Measurements from ENCODE around the gene ACAD11. TPM values are rescaled to one million over a fixed set of nuclear protein-coding genes. Genes with fewer than 3 reads are reported as not detected.

Gene ACAD11
- total RNA-seq, 1 experiment from 2014 or later = 12.6 TPM

- TF ChIP-seq ZNF274 (IDR thresholded peaks at IDR 0.05; ENCODE audit: low read depth, low read length) (no peak), FOSL1 (IDR thresholded peaks at IDR 0.05; ENCODE audit: low read depth) (no peak), CTCF (IDR thresholded peaks at IDR 0.05 in 2 of 3, conservative IDR thresholded peaks at IDR 0.05 in 1 of 3; ENCODE audit: borderline replicate concordance in 1 of 3, insufficient read depth in 1 of 3, low read depth in 2 of 3, low read length in 2 of 3) (no peak), SP1 (IDR thresholded peaks at IDR 0.05; ENCODE audit: low read depth) (no peak), ZFX (IDR thresholded peaks at IDR 0.05) (no peak), RAD21 (IDR thresholded peaks at IDR 0.05; ENCODE audit: low read depth) (no peak), EGR1 (IDR thresholded peaks at IDR 0.05; ENCODE audit: low read depth) (no peak)
These were observed 15.8 kb upstream of the ACAD11 start (continued) for GRCh38 chr3:132675408-132675807.

- no TSS peak for BruUV-seq (replicated peaks)
- intact Hi-C loops (cut with micrococcal nuclease) = no loop called here
- ATAC-seq = no peak
- no peak for TF ChIP-seq POLR2A (IDR thresholded peaks at IDR 0.05; ENCODE audit: borderline replicate concordance, extremely low read depth, insufficient read depth, insufficient read length)
- no peak for TF ChIP-seq EZH2phosphoT487 (IDR thresholded peaks at IDR 0.05; ENCODE audit: borderline replicate concordance)
- TF ChIP-seq ZBTB33 (IDR thresholded peaks at IDR 0.05; ENCODE audit: extremely low read depth, insufficient replicate concordance, low read length) = no peak
- no peak for TF ChIP-seq SP1 (IDR thresholded peaks at IDR 0.05; ENCODE audit: low read depth)
- TF ChIP-seq REST (IDR thresholded peaks at IDR 0.05; ENCODE audit: low read depth) = no peak
- TF ChIP-seq MAX (IDR thresholded peaks at IDR 0.05) = no peak
- no peak for TF ChIP-seq ZFX (IDR thresholded peaks at IDR 0.05)
- TF ChIP-seq ATF3 (IDR thresholded peaks at IDR 0.05) = no peak
- TF ChIP-seq CEBPB (IDR thresholded peaks at IDR 0.05; ENCODE audit: low read depth) = no peak
- no peak for TF ChIP-seq POLR2AphosphoS5 (IDR thresholded peaks at IDR 0.05; ENCODE audit: low read depth, low read length)
- TF ChIP-seq YY1 (IDR thresholded peaks at IDR 0.05; ENCODE audit: extremely low read depth, insufficient replicate concordance, low read depth, low read length) = no peak
- TF ChIP-seq CBX3 (IDR thresholded peaks at IDR 0.05; ENCODE audit: low read depth) = no peak
- TF ChIP-seq ELF1 (IDR thresholded peaks at IDR 0.05; ENCODE audit: borderline replicate concordance, low read depth) = no peak
- TF ChIP-seq EGR1 (IDR thresholded peaks at IDR 0.05; ENCODE audit: low read depth) = no peak
These were observed 9.7 kb upstream of the ACAD11 start for GRCh38 chr3:132669256-132669777.

More at GRCh38 chr3:132669256-132669777, 9.7 kb upstream of the ACAD11 start:
- no peak overlapping the region for H3K27ac ChIP-seq (ENCODE audit: low read depth, low read length)
- no peak overlapping the region for H3K4me2 ChIP-seq (ENCODE audit: low read length)
- H2AFZ ChIP-seq (ENCODE audit: low read depth, low read length, poor library complexity, severe bottlenecking) = no peak overlapping the region
- no peak for DNase-seq (ENCODE audit: low read depth, low spot score)
- H3K27me3 ChIP-seq (ENCODE audit: insufficient read depth, low read length) = no peaks in the 10 kb centered on the region
- no peaks in the 10 kb centered on the region; a peak in 1 of 4 replicates for H3K9me3 ChIP-seq (ENCODE audit: control insufficient read depth in 1 of 2, insufficient read depth in 1 of 2, low read depth in 1 of 2, low read length in 2 of 2)
- no peaks in the 10 kb centered on the region for H4K20me1 ChIP-seq (ENCODE audit: insufficient read depth)
- POLR2A ChIA-PET = interaction anchor here (1.4 kb wide), 1 partner anchor 10 kb away, joined by 3 read pairs; the partner anchor contains the start of genes ACAD11 and UBA5
- RAD21 ChIA-PET (ENCODE audit: low non-redundant PET in 1 of 2, low total read pairs in 2 of 2, uncharacterized antibody in 2 of 2, unreplicated experiment in 2 of 2) = no interaction called here
- H3K9ac ChIP-seq (ENCODE audit: low read length) = no peak overlapping the region
- H3K36me3 ChIP-seq (ENCODE audit: control insufficient read depth in 1 of 2, insufficient read depth in 2 of 2, low read length in 2 of 2) = peaks cover 24 to 28% of the 10 kb centered on the region in 2 experiments
- no peaks in the 10 kb centered on the region for H3K9me2 ChIP-seq (ENCODE audit: insufficient read depth)
- no peaks in the 10 kb centered on the region for H3K4me1 ChIP-seq (ENCODE audit: control insufficient read depth in 1 of 2, insufficient read depth in 2 of 2, low read length in 2 of 2)
- H3K4me3 ChIP-seq (replicated peaks in 1 of 2; ENCODE audit: low read depth in 1 of 2, low read length in 2 of 2) = no peak overlapping the region
- CTCF ChIA-PET = interaction anchor here (1.1 kb wide), 1 partner anchor 27 kb away, joined by 3 read pairs; no protein-coding TSS in a partner anchor
- H3K79me2 ChIP-seq (ENCODE audit: insufficient read depth, low read length) = peaks cover 36% of the 10 kb centered on the region

Data from HCT116 (cell line).